ENCODE results near the gene KLK10.

DNA sequence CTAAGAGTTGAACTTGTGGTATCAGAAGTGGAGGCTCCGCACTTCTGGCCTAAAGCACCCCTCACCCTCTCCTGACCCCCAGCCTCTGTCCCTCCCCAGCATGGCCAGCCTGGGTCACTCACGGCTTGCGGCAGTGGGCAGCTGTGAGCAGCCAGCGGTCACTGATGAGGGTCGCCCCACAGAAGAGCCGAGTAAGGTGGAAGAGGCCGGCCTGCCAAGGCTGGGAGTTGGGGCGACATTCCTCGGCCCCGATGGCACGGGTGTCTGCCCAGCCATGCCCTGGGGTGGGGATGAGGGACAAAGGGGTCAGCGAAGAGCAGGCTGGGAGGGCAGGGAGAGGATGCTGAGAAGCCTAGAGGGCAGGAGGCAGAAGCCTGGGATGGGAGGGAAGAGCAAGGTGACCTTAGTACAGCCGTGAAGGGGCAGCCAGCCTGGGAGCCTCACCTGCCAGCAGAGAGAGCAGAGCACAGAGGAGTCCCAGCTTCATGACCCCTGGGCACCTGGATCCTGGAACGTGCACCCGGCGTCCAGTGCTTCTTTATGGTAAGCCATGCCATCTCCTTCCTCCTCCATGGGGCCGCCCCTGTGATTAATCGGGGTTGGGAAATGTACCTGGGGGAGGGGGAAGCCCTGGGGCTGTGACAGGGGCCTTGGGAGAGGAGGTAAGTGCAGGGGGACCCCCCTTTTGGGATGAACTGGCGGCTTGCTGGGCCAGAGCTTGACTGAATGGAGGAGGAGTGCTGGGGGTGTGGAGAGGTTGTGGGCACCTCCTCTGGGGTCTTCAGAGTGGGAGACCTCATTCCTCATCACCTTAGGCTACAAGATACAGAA lies 10.2 kb downstream of the KLK10 start:
- TF ChIP-seq, protein P1, sequence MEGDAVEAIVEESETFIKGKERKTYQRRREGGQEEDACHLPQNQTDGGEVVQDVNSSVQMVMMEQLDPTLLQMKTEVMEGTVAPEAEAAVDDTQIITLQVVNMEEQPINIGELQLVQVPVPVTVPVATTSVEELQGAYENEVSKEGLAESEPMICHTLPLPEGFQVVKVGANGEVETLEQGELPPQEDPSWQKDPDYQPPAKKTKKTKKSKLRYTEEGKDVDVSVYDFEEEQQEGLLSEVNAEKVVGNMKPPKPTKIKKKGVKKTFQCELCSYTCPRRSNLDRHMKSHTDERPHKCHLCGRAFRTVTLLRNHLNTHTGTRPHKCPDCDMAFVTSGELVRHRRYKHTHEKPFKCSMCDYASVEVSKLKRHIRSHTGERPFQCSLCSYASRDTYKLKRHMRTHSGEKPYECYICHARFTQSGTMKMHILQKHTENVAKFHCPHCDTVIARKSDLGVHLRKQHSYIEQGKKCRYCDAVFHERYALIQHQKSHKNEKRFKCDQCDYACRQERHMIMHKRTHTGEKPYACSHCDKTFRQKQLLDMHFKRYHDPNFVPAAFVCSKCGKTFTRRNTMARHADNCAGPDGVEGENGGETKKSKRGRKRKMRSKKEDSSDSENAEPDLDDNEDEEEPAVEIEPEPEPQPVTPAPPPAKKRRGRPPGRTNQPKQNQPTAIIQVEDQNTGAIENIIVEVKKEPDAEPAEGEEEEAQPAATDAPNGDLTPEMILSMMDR (IDR thresholded peaks at IDR 0.05 in 8 of 11, conservative IDR thresholded peaks at IDR 0.05 in 3 of 11), result no peak
- TF ChIP-seq POLR2A (IDR thresholded peaks at IDR 0.05), result no peak

Data from spleen (tissue), 7 donors.